A673 (cell line): Measurements from ENCODE around the gene GABRB3.

Source experiments
- EZH2 ChIP-seq: fragments of 200-600 bp; sonication (generic); IDR thresholded peaks from 2 replicates; pipeline ENCODE4 v1.6.1; 2017; ENCODE audit warnings: borderline replicate concordance, low read depth, mild to moderate bottlenecking, mixed read lengths, antibody characterized with exemption, low read length; ENCODE audit not compliant: poor library complexity, severe bottlenecking
- TF ChIP-seq, protein P1 (sequence below): fragments of 300-800, 200-600 bp; sonication (generic); conservative IDR thresholded peaks from 2 replicates; pipeline ENCODE4 v1.5.1; 2017; ENCODE audit warnings: low read depth, mild to moderate bottlenecking, antibody characterized with exemption, low read length, moderate library complexity, mixed read lengths

DNA sequence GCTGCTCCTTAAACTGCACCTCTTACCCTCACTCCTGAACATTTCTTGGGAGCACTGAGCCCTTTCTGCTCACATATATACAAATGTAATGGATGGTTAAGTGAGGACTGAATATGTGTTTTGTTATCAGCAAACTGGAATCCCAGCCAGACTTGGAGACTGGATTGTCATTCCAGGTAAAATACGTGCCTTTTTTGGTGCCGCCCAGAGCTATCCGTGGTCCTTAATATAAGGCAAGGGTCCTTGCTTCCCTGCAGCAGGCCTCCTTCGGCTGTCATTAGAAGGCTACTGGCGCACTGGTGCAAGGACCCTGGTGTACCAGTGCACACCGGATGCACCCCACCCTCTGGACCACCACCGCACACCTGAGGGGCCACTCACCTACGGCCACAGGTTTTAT lies 1.1 kb upstream of the GABRB3 start:
- TF ChIP-seq, protein P1, sequence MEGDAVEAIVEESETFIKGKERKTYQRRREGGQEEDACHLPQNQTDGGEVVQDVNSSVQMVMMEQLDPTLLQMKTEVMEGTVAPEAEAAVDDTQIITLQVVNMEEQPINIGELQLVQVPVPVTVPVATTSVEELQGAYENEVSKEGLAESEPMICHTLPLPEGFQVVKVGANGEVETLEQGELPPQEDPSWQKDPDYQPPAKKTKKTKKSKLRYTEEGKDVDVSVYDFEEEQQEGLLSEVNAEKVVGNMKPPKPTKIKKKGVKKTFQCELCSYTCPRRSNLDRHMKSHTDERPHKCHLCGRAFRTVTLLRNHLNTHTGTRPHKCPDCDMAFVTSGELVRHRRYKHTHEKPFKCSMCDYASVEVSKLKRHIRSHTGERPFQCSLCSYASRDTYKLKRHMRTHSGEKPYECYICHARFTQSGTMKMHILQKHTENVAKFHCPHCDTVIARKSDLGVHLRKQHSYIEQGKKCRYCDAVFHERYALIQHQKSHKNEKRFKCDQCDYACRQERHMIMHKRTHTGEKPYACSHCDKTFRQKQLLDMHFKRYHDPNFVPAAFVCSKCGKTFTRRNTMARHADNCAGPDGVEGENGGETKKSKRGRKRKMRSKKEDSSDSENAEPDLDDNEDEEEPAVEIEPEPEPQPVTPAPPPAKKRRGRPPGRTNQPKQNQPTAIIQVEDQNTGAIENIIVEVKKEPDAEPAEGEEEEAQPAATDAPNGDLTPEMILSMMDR: no peak
- TF ChIP-seq EZH2: no peak
